HG03439 (cell line): Measurements from ENCODE around the gene WWOX.
"Not testable (repeated sequence)": the region's sequence is repeated elsewhere in the genome, so short reads cannot be mapped to it uniquely, and the experiment has no call there.

Experiments
- ATAC-seq: cut with Tn5 transposase; IDR thresholded peaks from one replicate; pipeline ENCODE4 v1.9.1; 2021; ENCODE audit warnings: mild to moderate bottlenecking, moderate library complexity; ENCODE audit not compliant: unreplicated experiment

Gene WWOX

GRCh38 chr16:78513838-78514237 is 414.4 kb downstream of the WWOX start:
- no peak for ATAC-seq

DNA sequence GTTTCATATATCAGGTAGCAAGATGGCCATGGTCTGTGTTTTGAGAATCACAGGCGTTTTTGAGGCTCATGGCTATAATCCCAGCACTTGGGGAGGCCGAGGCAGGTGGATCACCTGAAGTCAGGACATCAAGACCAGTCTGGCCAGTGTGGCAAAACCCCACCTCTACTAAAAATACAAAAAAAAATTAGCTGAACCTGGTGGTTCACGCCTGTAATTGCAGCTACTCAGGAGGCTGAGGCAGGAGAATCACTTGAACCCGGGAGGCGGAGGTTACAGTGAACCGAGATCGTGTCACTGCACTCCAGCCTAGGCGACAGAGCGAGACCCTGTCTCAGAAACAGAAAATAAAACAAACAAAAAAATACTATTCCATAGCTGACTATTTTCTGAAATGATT is 415.4 kb downstream of the WWOX start:
- not testable (repeated sequence) for ATAC-seq

DNA sequence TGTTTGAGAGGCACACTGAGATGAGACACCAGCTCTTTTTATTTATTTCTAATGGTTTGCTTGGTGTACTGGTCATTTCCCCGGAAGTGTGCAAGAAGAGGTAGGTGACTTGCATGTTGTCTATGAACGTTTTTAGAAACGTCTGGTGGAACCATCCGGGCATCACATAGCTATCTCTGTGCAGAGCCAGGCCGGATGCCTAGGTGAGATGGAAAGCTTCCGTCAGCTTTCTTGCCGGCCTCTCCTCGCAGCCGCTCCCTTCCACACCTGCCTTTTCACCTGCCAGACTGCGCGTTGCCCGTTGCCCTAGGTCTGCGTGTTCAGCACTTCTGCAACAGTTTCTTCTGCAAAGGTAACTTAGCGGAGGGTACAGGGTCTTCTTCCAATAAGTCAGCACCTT is 416.0 kb downstream of the WWOX start:
- ATAC-seq, result no peak

DNA sequence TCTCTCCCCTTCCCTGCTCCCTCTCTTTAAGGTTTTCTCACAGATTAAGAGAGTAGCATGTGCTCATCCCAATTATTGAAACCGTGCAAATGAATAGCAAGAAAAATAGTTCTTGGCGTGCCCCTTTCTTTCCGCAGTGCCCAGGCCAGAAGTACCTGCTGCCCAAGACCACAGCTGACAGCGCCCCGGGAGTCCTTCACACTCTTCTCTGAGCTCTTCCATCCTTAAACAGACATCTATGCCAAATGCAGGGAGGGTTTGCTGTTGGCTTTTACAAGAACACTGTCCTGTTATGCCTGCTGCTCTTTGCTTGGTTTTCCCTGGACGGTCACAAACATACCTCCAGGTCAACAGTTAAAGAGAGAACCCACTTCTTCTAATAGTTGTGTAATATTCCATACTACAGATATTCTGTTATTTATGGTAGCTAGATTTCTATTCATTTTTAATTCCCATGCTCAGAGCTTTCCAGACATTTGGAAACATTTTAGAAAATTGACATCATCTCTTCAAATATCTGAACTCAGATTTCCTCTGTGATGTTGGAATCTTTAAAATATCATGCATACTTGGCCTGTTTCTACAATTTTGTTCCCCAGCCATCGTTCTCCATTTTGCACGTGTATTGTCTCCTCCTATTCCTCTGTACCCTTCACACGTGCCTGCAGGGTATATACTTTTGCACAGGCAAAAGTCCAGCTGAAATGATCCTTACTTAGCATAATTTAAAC is 416.7 kb downstream of the WWOX start:
- no peak for ATAC-seq

DNA sequence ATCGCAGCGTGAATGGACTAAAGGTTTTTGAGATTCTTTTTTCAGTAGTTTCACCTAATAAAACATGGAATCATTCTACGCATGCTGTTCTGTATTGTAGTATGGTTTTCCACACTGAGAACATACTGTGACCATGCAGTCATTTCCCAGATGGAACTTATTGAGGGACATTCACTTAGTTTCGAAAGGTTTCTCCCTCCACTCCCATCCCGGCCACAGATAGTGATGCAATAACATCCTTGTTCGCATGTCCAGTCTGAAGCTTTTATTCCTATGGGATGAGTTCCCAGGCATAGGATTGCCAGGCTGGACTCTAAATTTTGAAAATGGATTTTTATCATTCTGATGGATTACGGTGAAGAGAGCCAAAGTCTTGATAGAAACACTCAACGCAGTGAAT is 420.4 kb downstream of the WWOX start:
- no peak for ATAC-seq

GRCh38 chr16:78520470-78520869 is 421.0 kb downstream of the WWOX start:
- ATAC-seq, result no peak

DNA sequence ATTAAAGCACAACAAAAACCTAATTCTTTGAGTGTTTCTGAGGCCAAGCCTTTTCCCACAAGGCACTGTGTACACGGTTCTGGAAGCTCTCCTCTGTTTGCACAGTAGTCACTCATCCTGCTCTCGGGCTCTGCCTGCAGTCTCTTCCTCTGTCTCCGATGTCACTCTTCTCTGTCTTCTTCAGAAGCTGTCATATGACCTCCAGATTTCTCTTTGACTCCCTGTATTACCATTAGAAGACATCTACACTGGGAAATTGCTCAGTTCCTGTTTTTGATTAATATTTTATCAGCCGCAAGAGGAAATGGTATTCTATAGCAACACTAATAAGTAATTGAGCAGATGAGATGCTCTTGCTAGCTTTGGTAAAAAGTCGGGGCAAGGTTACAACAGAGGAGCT is 422.9 kb downstream of the WWOX start:
- ATAC-seq, result no peak

DNA sequence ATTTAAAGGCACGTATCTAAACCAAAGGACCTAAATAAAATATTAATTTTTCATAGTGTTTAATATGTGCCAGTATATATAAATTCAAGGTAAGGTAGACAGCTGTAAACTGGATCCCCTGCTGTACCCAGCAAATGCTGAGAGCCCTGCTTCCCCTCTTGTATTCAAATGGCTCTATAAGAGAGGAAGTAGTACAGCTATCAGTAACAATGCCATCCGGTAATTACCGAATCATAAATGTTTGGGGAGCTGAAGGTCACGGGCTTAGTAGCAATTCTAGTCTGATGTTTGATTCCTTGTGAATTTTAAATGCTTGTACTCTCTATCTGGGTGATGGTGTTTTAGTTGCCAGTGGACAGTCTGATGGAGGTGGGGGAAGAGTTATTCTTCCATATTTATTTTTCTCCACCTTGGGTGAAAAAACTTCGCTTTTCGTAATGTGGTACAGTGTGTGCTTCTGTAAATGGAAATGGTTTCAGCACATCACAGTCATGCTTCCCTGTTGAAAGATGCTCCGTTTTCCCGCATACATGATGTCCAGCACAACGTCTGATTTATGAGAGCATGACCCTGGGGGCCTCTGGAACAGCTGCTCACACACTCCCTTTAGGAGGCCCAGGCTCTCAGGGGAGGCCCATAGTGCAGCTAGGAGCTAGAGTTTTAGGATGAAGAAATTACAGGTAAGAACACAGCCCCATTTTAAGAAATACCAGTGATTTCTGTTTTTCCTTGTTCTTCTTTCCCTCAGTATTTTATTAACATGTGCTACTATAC is 423.9 kb downstream of the WWOX start:
- no peak for ATAC-seq

DNA sequence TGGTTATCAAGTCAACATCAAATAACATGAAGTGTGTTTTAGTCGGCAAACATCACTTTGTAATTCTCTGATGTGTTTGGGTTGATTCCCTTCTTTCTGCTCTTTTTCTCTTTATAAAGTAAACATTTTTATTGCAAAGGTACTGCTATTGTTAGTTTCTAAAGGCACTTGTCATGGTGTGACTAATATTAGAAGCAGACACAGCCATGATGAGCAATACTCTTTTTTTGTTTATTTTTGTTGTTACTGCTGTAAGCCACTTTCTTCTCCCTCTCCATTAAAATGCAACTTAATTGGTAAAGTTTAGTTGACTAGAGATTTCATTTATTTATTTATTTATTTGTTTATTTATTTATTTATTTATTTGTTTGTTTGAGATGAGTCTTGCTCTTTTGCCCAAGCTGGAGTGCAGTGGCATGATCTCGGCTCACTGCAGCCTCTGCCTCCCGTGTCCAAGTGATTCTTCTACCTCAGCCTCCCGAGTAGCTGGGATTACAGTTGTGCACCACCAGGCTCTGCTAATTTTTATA is 424.7 kb downstream of the WWOX start:
- ATAC-seq, result no peak

- no peak for ATAC-seq
Measured at GRCh38 chr16:78528265-78528664, 428.8 kb downstream of the WWOX start.

DNA sequence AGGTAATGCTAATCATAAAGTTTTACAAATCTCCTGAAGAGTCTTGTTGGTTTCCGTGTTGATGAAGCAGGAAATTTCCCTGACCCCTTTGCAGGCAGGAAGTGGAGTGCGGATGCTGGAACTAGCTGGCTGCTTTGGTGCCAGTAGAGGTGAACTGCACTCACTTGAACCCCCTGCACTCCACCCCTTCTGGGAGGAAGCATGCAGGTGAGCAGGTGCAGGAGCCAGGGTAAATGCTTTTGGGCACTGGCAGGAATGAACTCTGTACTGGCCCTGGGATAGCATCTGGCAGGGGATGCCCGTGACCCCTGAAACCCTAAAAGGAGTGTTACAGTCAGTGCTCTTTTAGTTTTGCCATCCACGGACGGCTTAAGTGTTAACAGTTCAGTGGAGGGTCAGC is 430.4 kb downstream of the WWOX start:
- no peak for ATAC-seq

DNA sequence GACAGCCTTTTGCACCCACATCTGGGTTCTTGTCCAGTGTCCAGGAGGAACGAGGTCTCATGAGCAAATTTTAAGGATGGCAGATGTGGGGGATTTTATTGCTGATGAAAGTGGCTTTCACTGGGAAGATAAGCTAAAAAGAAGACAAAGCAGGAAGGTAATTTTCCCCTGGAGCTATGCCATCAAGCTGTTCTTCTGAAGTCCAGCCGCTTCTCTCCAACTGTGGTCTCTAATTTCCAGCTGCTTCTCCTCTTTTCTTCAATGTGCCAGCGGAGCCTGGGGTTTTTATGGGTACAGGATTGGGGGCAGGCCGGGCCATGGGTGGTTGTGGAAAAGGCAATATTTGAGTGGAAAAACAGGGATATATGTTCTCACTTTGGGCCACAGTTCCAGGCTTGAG is 430.8 kb downstream of the WWOX start:
- ATAC-seq, result no peak

DNA sequence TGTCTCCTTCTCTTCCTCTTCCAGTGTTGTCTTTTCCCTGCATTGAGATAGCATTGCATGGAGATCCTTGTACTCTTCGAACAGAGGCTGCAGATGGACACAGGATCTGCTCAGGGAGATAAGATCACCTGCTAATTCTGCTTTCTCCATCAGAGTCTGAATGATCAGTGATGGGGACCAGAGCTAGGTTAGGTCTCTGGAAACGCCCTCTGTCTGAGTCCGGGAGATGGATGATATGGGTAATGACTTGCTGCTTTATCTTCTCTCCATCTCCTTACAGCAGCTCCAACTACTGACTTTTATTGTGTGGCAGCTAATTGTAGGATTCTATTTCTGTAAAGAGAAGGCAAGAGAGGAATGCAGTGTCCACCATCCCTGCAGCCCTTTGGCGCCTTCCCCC is 435.6 kb downstream of the WWOX start:
- ATAC-seq, result no peak

DNA sequence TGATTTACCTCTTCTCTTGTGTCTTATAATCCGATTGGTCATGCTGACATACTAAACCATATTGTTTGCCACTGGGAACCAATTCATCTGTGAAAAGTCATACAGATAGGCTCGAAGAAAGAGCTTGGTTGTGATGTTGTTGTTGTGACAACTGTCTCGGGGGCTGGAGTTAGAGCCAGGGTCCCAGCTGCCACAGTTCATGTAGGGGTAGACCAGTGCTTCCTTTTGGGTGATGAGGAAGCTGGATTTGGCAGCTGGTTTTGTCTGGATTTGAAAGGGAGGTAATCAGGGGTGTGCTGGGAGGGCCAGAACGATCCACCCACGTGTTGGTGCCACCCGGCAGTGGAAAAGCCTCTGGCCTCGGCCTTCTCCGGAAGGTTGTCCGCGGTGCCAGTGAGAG is 438.1 kb downstream of the WWOX start:
- ATAC-seq, result no peak

DNA sequence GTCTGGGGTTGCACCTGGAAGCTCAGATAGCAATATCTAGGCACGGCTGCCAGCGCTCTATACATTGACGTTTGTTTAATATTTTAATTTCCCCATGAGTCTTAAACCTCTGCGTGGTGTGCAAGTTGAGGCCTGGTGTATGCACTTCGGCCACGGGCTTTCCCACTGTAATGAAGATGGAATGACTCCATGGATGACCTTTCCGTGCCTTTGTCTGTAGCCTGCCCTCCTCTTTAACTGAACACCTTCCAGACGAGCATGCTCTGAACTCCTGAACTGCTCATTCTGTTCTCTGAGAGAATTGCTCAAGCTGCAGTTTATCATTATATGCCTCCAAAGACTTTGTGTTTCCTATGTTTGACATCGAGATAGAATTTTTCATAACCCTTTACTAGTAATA is 438.8 kb downstream of the WWOX start:
- ATAC-seq, result no peak

DNA sequence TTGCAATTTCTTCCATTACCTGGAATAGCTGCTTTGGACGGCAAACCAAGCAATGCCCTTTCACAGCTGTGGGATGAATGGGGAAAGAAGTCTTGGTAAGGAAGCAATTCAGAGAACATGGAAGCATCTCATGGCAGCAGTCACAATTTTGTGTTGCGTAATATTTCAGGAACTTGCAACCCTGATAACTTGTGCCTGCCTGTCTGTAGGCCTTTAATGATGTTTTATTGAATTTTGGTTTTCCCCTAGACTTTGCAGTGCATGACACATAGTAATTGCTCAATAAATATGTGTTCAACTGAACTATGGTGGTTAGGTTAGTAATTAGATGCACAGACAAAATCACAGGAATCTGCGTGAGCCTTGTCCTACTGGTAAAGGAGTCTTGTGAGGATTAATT is 439.5 kb downstream of the WWOX start:
- no peak for ATAC-seq

DNA sequence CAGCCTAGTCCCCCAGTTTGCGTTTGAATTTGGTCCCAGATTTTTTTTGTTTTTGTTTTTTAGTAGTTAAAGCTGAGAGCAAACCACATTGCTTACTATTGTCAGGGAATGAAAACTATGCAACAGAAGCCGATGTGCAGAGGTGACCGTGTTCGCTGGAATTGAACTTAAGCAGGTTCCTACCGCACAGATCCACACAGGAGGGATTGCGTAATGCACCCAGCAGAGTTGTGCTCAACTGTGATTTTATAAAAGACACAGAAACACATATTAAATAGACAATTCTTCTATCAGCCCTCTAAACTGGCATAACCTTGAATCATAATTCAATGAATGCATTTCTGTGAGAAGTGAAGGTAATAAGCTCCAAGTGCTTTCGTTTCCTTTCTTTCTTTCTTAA is 443.0 kb downstream of the WWOX start:
- ATAC-seq, result no peak

DNA sequence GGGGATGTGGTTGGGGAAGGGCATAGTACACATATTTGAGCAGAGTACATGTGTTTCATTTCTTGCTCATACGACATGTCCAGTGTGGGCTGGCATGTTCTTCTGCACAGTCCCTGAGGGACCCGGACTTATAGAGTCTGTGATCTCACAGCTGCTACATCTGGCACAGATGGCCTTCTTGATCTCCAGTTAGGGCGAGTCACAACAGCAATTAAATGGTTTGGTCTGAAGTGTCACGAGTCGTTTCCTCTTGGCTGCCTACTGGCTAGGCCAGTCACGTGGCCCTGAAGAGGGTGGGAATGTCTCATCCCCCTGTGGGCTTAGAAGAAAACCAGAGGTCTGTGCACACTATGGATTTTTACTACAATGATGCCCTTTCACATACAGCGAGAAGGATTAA is 443.6 kb downstream of the WWOX start:
- no peak for ATAC-seq

DNA sequence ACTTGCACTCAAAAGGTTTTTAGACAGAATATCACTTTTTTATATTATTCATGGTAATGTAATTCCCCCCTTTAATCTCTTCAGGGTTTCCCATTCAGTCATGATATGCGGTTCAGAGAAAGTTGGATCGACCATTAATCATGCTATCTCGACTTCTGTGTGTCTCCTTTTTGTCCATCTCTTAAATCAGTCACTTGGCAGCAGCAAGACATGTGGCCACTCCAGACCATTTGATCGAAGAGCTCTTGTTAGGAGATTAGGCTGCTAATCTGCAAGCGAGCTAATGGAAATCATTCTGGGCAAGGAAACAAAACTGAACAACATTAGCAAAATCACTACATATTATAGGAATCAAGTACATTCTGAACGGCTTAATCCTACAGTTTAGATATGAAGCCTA is 449.9 kb downstream of the WWOX start:
- no peak for ATAC-seq

GRCh38 chr16:78551487-78552085 is 452.1 kb downstream of the WWOX start:
- no peak for ATAC-seq

DNA sequence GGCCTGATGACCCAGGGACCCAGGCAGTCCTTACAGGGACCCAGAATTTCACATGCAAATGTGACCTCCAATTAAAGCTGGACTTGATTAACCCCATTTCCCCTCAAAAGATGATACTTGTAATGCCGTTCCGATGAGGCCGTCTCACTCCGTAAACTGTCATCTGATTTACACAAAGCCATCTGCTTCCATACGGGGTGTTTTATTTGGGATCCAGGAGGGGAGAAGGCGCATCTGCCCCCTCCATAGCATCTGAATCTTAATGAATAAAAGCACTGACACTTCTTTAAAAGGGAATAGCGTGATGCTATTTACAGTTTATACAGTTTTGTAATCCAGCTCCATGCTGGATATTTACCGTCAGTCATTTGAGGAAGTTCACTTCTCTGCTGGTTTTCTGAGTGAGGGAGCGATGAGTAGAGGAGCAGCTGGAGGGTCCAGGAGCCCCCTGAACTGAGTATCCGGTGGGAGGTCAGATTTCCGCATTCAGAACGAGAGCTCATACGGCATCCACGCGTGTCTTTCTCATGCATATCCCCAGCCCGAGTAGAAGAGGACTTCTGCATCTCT is 452.7 kb downstream of the WWOX start:
- ATAC-seq, result no peak

- ATAC-seq, result no peak
Measured at GRCh38 chr16:78552716-78553115, 453.3 kb downstream of the WWOX start.
